ENCODE data around the gene LRRC51. TPM values are rescaled to one million over a fixed set of nuclear protein-coding genes. Genes with fewer than 3 reads are reported as not detected.

Gene LRRC51
- polyA plus RNA-seq, 1 donor from 2014 or later = 20.8 TPM

DNA sequence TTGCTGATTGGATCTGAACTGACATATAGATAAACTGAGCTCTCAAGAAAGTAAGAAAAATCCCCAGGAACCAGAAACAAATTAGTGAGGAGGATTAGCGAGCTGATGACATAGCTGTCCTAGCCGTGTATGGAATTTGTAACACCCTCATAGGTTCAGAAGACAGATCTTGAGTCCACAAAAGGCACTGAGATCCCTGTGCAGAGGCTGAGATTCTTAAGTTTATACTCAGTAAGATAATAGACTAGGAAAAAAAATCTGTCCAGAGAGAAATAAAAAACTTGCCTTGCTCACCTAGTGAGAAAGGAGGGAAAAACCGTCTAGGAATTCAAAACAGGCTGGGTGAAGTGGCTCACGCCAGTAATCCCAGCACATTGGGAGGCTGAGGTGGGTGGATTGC is 4.9 kb upstream of the LRRC51 start:
- H4K20me1 ChIP-seq (ENCODE audit: insufficient read depth) = no peaks in the 10 kb centered on the region
- H3K4me3 ChIP-seq (ENCODE audit: low read length) = no peak overlapping the region
- H2AFZ ChIP-seq (ENCODE audit: low read depth, low read length) = no peak overlapping the region
- no peaks in the 10 kb centered on the region for H3K36me3 ChIP-seq (ENCODE audit: insufficient read depth, low read length)
- no peaks in the 10 kb centered on the region for H3K27me3 ChIP-seq (ENCODE audit: insufficient read depth, low read depth, low read length)
- H3K9me2 ChIP-seq (ENCODE audit: insufficient read depth, low read length) = no peaks in the 10 kb centered on the region
- TF ChIP-seq EP300 (conservative IDR thresholded peaks at IDR 0.05; ENCODE audit: poor library complexity, severe bottlenecking) (no peak), MXI1 (conservative IDR thresholded peaks at IDR 0.05; ENCODE audit: poor library complexity, severe bottlenecking) (no peak), TAF1 (IDR thresholded peaks at IDR 0.05; ENCODE audit: low read depth) (no peak), POLR2AphosphoS5 (IDR thresholded peaks at IDR 0.05) (no peak), RAD21 (conservative IDR thresholded peaks at IDR 0.05) (no peak), EZH2 (IDR thresholded peaks at IDR 0.05; ENCODE audit: borderline replicate concordance, insufficient read depth, low read length, poor library complexity, severe bottlenecking) (no peak), SMC3 (conservative IDR thresholded peaks at IDR 0.05; ENCODE audit: poor library complexity) (no peak)
- TF ChIP-seq, protein P1, sequence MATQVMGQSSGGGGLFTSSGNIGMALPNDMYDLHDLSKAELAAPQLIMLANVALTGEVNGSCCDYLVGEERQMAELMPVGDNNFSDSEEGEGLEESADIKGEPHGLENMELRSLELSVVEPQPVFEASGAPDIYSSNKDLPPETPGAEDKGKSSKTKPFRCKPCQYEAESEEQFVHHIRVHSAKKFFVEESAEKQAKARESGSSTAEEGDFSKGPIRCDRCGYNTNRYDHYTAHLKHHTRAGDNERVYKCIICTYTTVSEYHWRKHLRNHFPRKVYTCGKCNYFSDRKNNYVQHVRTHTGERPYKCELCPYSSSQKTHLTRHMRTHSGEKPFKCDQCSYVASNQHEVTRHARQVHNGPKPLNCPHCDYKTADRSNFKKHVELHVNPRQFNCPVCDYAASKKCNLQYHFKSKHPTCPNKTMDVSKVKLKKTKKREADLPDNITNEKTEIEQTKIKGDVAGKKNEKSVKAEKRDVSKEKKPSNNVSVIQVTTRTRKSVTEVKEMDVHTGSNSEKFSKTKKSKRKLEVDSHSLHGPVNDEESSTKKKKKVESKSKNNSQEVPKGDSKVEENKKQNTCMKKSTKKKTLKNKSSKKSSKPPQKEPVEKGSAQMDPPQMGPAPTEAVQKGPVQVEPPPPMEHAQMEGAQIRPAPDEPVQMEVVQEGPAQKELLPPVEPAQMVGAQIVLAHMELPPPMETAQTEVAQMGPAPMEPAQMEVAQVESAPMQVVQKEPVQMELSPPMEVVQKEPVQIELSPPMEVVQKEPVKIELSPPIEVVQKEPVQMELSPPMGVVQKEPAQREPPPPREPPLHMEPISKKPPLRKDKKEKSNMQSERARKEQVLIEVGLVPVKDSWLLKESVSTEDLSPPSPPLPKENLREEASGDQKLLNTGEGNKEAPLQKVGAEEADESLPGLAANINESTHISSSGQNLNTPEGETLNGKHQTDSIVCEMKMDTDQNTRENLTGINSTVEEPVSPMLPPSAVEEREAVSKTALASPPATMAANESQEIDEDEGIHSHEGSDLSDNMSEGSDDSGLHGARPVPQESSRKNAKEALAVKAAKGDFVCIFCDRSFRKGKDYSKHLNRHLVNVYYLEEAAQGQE (IDR thresholded peaks at IDR 0.05; ENCODE audit: borderline replicate concordance) = no peak
- TF ChIP-seq, protein P2, sequence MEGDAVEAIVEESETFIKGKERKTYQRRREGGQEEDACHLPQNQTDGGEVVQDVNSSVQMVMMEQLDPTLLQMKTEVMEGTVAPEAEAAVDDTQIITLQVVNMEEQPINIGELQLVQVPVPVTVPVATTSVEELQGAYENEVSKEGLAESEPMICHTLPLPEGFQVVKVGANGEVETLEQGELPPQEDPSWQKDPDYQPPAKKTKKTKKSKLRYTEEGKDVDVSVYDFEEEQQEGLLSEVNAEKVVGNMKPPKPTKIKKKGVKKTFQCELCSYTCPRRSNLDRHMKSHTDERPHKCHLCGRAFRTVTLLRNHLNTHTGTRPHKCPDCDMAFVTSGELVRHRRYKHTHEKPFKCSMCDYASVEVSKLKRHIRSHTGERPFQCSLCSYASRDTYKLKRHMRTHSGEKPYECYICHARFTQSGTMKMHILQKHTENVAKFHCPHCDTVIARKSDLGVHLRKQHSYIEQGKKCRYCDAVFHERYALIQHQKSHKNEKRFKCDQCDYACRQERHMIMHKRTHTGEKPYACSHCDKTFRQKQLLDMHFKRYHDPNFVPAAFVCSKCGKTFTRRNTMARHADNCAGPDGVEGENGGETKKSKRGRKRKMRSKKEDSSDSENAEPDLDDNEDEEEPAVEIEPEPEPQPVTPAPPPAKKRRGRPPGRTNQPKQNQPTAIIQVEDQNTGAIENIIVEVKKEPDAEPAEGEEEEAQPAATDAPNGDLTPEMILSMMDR (IDR thresholded peaks at IDR 0.05; ENCODE audit: poor library complexity, severe bottlenecking) = no peak
- H3F3A ChIP-seq (ENCODE audit: insufficient read depth, low read length, poor library complexity, severe bottlenecking) = no peaks in the 10 kb centered on the region
- H3K4me2 ChIP-seq (ENCODE audit: low read length) = no peak overlapping the region
- no peak overlapping the region for H3K27ac ChIP-seq (ENCODE audit: low read length)
- peaks cover 73% of the 10 kb centered on the region for H3K79me2 ChIP-seq (replicated peaks; ENCODE audit: insufficient read depth, low read length)
- H3K9me3 ChIP-seq (ENCODE audit: low read length) = no peaks in the 10 kb centered on the region
- H3K9ac ChIP-seq (ENCODE audit: low read length) = no peak overlapping the region

DNA sequence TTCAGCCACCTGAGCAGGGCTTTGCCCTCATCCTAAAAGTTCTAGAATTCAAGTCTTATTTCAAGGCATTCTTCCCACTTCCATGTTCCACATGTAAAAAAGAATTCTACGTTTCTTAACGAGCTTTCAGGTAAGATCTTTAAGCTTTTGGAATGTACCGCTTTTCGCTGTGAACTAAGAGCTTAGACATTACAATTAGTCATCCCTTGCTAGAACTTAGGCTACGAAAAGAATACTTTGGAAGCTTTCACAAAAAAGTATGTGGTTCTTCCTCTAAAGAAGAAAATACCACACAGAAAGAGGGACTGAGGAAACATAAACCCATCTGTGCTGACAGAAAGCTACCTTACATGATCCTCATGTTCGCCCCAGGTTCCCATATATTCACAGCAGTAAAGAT is 2.2 kb upstream of the LRRC51 start:
- Histone ChIP-seq H3K27ac (ENCODE audit: low read length) (no peak overlapping the region), H3F3A (ENCODE audit: insufficient read depth, low read length, poor library complexity, severe bottlenecking) (no peaks in the 10 kb centered on the region), H3K4me3 (ENCODE audit: low read length) (peak overlapping the region; percentile 73), H3K4me2 (ENCODE audit: low read length) (peak overlapping the region; percentile 57), H3K79me2 (replicated peaks; ENCODE audit: insufficient read depth, low read length) (peaks cover 59% of the 10 kb centered on the region), H3K9ac (ENCODE audit: low read length) (no peak overlapping the region), H3K9me2 (ENCODE audit: insufficient read depth, low read length) (no peaks in the 10 kb centered on the region), H4K20me1 (ENCODE audit: insufficient read depth) (no peaks in the 10 kb centered on the region), H3K27me3 (ENCODE audit: insufficient read depth, low read depth, low read length) (no peaks in the 10 kb centered on the region), H3K36me3 (ENCODE audit: insufficient read depth, low read length) (no peaks in the 10 kb centered on the region), H3K9me3 (ENCODE audit: low read length) (no peaks in the 10 kb centered on the region), H2AFZ (ENCODE audit: low read depth, low read length) (no peak overlapping the region)
- TF ChIP-seq RAD21 (conservative IDR thresholded peaks at IDR 0.05) (no peak), MXI1 (conservative IDR thresholded peaks at IDR 0.05; ENCODE audit: poor library complexity, severe bottlenecking) (no peak), SMC3 (conservative IDR thresholded peaks at IDR 0.05; ENCODE audit: poor library complexity) (no peak), TAF1 (IDR thresholded peaks at IDR 0.05; ENCODE audit: low read depth) (no peak), EZH2 (IDR thresholded peaks at IDR 0.05; ENCODE audit: borderline replicate concordance, insufficient read depth, low read length, poor library complexity, severe bottlenecking) (no peak), POLR2AphosphoS5 (IDR thresholded peaks at IDR 0.05) (no peak), EP300 (conservative IDR thresholded peaks at IDR 0.05; ENCODE audit: poor library complexity, severe bottlenecking) (no peak)
- TF ChIP-seq, protein P1 (IDR thresholded peaks at IDR 0.05; ENCODE audit: borderline replicate concordance) = no peak
- TF ChIP-seq, protein P2 (IDR thresholded peaks at IDR 0.05; ENCODE audit: poor library complexity, severe bottlenecking) = no peak
